Sigmoid colon (tissue), 4 donors: ENCODE data around the gene TRIM65.

Experiments
- EP300 ChIP-seq, 4 donors: sonication (generic); formaldehyde crosslinking; IDR thresholded peaks; one replicate each; pipeline ENCODE4 v1.6.1; 2017; ENCODE audit warnings: antibody characterized with exemption in 4 of 4
- POLR2AphosphoS5 ChIP-seq, 4 donors: sonication (generic); formaldehyde crosslinking; IDR thresholded peaks; one replicate each; pipeline ENCODE4 v1.6.1; 2017; ENCODE audit warnings: antibody characterized with exemption in 4 of 4
- TF ChIP-seq, protein P1 (sequence below), 4 experiments: fragments of 450-650 bp in 3 of 4; fragments of 200-600 bp in 1 of 4; IDR thresholded peaks; one replicate each; pipeline ENCODE4 v1.5.1; 2016 to 2019; ENCODE audit warnings: antibody characterized with exemption in 4 of 4, mild to moderate bottlenecking in 3 of 4, moderate library complexity in 2 of 4

GRCh38 chr17:75899353-75899752 lies 2.6 kb upstream of the TRIM65 start:
- TF ChIP-seq, protein P1, sequence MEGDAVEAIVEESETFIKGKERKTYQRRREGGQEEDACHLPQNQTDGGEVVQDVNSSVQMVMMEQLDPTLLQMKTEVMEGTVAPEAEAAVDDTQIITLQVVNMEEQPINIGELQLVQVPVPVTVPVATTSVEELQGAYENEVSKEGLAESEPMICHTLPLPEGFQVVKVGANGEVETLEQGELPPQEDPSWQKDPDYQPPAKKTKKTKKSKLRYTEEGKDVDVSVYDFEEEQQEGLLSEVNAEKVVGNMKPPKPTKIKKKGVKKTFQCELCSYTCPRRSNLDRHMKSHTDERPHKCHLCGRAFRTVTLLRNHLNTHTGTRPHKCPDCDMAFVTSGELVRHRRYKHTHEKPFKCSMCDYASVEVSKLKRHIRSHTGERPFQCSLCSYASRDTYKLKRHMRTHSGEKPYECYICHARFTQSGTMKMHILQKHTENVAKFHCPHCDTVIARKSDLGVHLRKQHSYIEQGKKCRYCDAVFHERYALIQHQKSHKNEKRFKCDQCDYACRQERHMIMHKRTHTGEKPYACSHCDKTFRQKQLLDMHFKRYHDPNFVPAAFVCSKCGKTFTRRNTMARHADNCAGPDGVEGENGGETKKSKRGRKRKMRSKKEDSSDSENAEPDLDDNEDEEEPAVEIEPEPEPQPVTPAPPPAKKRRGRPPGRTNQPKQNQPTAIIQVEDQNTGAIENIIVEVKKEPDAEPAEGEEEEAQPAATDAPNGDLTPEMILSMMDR (IDR thresholded peaks at IDR 0.05), result no peak
- TF ChIP-seq EP300 (IDR thresholded peaks at IDR 0.05) (no peak), POLR2AphosphoS5 (IDR thresholded peaks at IDR 0.05) (no peak)
